H1 (cell line): ENCODE results near the gene CDRT15. TPM values are rescaled to one million over a fixed set of nuclear protein-coding genes. Genes with fewer than 3 reads are reported as not detected.

Experiments
- KDM4A ChIP-seq: IDR thresholded peaks from one replicate; pipeline ENCODE4 v1.7.1; 2012; ENCODE audit warnings: low read depth, mild to moderate bottlenecking, moderate library complexity, low read length, inconsistent platforms; ENCODE audit not compliant: severe bottlenecking
- polyA plus RNA-seq, 7 experiments: library from polyadenylated mRNA; depleted of rRNA in 3 of 7; stranded (reverse) in 5 of 7; unstranded in 2 of 7; fragments of >200 nt in 5 of 7; fragments of 200-250 nt in 2 of 7; gene quantifications; 1 replicate in 5 of 7; 2 replicates in 1 of 7; 4 replicates in 1 of 7; pipeline versions ENCODE4 v1.2.1 to v1.2.3, GENCODE V29; 2011 to 2013; ENCODE audit warnings: missing spikeins in 2 of 7, mixed read lengths in 2 of 7
- total RNA-seq: library from RNA; stranded (reverse); fragmentation: NEBNext Ultra II Directional; extraction: Animal tissue kit (Norgen Biotek cat#: 25700); gene quantifications from 2 replicates; pipeline ENCODE4 v1.2.1, GENCODE V29; 2021

The CDRT15 gene
- total and polyA plus RNA-seq, 2 of the 8 experiments (the other 6 are each of a cell fraction or from before 2014, with no cell fraction given): not detected

DNA sequence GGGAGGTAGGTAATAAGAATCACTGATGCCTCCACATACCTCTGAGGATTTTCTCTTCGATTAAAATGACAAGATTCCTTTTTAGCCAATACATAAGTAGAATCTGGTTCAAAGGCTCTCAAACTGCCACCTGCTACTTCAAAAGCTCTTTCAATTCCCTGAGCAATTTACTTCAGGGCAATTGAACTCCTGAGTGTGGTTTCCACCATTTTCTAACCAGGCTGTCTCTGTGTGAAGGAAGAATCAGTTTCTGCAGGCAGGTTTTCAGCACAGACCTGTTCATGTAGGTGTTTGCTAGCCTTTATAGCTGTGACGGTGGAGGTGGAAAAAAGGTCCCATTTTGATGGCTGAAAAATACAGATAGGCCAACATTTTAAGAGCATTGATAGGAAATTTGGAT, 46.1 kb upstream of the CDRT15 start (continued):
- no peak for TF ChIP-seq KDM4A
